IPS-18a (cell line): ENCODE data around the gene KDM3A.

Source experiments
- H3K27ac ChIP-seq: one replicate; pipeline ENCODE4 v1.5.1; 2013; ENCODE audit warnings: low read length
- H3K27me3 ChIP-seq: one replicate; pipeline ENCODE4 v1.6.1; 2013; ENCODE audit warnings: mild to moderate bottlenecking, low read length; ENCODE audit not compliant: control insufficient read depth, insufficient read depth
- H3K36me3 ChIP-seq: one replicate; pipeline ENCODE4 v1.6.1; 2013; ENCODE audit warnings: low read depth, low read length; ENCODE audit not compliant: control insufficient read depth
- H3K4me1 ChIP-seq: one replicate; pipeline ENCODE4 v1.6.1; 2013; ENCODE audit warnings: low read depth, low read length; ENCODE audit not compliant: control insufficient read depth
- H3K4me3 ChIP-seq: one replicate; pipeline ENCODE4 v1.5.1; 2013; ENCODE audit warnings: low read length
- H3K9ac ChIP-seq: one replicate; pipeline ENCODE4 v1.6.1; 2013; ENCODE audit warnings: mild to moderate bottlenecking, low read length, moderate library complexity
- H3K9me3 ChIP-seq: one replicate; pipeline ENCODE4 v1.6.1; 2013; ENCODE audit warnings: low read depth, low read length; ENCODE audit not compliant: control insufficient read depth

Gene KDM3A

DNA sequence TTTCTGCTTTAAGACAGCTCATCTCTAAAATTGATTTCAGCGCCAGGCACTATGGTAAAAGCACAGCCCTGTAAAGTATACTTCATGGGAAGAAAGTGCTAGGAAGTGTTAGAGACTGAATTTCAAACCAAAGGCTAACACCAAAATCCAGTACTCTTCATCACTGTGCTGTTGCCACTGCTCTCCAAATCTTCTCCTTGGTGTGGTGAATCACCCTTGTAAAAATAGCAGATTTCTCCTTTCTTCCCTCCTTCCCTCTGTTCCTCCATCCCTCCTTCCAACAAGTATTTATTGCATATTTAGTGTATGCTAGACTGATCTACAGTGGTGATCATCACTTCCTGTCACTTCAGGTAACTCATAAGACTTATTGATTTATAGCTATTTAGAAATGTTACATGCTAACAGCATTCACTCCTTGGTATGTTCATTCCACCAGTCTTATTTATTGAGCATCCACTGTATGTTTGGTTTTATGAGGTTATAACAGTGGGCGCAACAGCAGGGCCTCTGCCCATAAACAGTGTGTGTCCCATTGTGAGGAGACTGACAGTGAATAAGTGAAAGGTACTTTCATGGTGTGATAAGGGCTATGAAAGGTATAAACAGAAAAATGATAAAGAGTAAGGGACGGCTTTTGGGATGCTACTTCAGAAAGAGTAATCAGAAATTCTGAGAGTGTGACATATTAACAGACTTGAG is 20.0 kb downstream of the KDM3A start:
- Histone ChIP-seq H3K9me3 (no peaks in the 10 kb centered on the region), H3K27me3 (no peaks in the 10 kb centered on the region), H3K4me1 (no peaks in the 10 kb centered on the region), H3K9ac (no peak overlapping the region), H3K36me3 (peaks cover 64% of the 10 kb centered on the region), H3K4me3 (no peak overlapping the region), H3K27ac (no peak overlapping the region)

DNA sequence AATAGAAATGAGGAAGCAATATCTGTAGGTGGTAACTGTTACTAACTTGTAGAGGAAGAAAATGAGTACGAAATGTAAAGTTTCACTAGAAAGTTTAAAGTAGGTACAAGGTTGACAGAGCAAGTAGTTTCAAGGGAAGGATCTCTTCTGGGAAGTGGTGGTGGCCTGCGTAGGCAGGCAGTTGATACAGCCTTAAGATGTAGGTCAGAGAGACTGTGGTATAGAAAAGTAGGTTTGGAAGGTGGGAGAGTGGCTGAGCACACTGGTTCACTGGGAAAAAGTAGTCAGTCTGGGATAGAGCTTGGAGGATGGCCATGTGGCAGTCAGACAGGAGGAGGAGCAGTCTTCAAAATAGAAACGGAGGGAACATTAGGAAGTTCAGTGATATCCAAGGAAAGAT is 23.5 kb downstream of the KDM3A start:
- Histone ChIP-seq H3K4me3 (no peak overlapping the region), H3K36me3 (peaks cover 55% of the 10 kb centered on the region), H3K9ac (no peak overlapping the region)

GRCh38 chr2:86466306-86466705 is 25.1 kb downstream of the KDM3A start:
- Histone ChIP-seq H3K9ac (no peak overlapping the region), H3K27ac (no peak overlapping the region), H3K9me3 (no peaks in the 10 kb centered on the region), H3K4me3 (no peak overlapping the region), H3K27me3 (no peaks in the 10 kb centered on the region), H3K4me1 (no peaks in the 10 kb centered on the region), H3K36me3 (peaks cover 51% of the 10 kb centered on the region)

More for the DNA sequence above, 23.5 kb downstream of the KDM3A start:
- no peaks in the 10 kb centered on the region for H3K4me1 ChIP-seq
- no peaks in the 10 kb centered on the region for H3K9me3 ChIP-seq
- no peak overlapping the region for H3K27ac ChIP-seq
- H3K27me3 ChIP-seq: no peaks in the 10 kb centered on the region

DNA sequence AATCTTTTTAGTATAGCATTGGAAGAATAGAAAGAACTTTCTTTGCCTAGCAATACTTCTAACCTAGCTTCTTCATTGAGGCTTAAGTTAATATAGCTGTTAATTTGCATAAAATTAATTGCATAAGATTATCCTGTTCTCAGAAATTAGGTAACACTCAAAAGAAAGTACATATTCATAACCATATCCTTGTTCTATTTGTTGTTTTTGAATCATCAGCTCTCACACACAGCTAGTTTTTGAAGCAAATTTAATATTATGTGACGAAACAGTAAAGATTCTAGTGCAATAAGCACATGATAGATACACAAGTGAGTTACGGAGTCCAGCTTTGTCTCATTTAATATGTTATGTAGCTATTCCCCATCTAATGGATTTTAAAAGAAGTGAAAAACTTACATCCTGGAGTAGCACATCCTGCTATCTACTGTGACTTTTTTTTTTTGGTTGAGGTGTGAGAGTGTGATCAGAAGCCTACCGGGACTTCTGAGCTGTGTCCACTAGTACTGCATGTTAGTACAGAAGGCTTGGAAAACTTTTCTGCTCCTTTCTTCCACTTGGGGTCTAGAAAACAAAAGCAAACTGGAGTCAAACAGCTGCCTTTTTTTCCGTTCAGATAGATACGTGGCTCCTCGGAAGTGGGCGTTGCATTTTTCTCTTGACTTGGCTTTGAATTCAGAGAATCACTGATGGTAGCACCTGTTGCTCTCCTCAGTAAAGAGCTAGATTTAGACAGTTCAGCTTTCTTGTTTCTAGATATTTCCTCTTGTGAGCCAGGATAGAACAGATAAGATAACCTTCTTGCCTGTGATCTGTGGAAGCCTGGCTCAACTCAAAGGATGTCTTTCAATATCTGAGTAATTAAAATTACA is 27.2 kb downstream of the KDM3A start:
- peaks cover 54% of the 10 kb centered on the region for H3K36me3 ChIP-seq
- no peaks in the 10 kb centered on the region for H3K9me3 ChIP-seq
- no peak overlapping the region for H3K4me3 ChIP-seq
- no peaks in the 10 kb centered on the region for H3K27me3 ChIP-seq
- H3K9ac ChIP-seq: no peak overlapping the region
- H3K27ac ChIP-seq: no peak overlapping the region
- H3K4me1 ChIP-seq: no peaks in the 10 kb centered on the region

- Histone ChIP-seq H3K9me3 (no peaks in the 10 kb centered on the region), H3K36me3 (peaks cover 45% of the 10 kb centered on the region), H3K4me3 (no peak overlapping the region), H3K4me1 (no peaks in the 10 kb centered on the region), H3K9ac (no peak overlapping the region), H3K27me3 (no peaks in the 10 kb centered on the region), H3K27ac (no peak overlapping the region)
These were observed 29.7 kb downstream of the KDM3A start for GRCh38 chr2:86470890-86471289.

DNA sequence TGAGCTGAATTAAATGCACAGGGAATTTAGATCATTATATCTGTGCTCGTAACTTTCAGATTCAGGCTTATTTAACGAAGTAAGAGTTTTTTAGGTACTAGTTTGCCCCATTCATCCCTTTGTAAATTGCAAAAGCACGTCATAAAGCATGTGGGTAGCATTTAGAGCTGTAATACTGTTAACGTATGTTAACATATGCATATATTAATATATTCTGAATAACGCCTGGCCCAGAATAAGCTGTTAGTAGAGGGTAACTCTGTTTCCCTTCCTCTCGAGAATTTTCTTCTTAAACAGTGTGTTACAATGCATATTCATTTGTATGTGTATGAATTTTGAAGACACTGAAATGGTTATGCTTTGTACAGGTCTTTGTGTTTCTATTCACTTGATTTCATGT is 30.5 kb downstream of the KDM3A start:
- Histone ChIP-seq H3K9ac (no peak overlapping the region), H3K4me3 (no peak overlapping the region), H3K27me3 (no peaks in the 10 kb centered on the region), H3K27ac (no peak overlapping the region), H3K4me1 (no peaks in the 10 kb centered on the region), H3K36me3 (peaks cover 42% of the 10 kb centered on the region), H3K9me3 (no peaks in the 10 kb centered on the region)

DNA sequence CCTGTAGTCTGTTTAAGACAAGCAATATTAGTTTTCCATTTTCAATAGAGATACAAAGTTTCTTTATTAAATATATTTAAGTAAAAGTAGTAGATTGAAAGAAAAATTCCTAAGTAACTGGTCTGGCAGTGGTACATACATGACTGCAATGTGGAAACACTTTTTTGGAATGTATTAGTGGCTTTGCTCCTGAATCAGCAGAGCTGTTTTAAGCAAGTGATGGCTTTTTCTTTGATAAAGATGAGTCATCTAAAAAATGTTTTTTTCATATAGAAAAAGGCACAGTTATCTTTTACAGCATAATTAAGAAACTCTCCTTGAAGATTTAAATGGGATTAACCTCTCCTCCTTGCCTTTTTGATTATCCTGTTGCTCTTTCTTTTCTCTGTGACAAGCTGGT is 34.9 kb downstream of the KDM3A start:
- Histone ChIP-seq H3K4me1 (no peaks in the 10 kb centered on the region), H3K9me3 (no peaks in the 10 kb centered on the region), H3K4me3 (no peak overlapping the region), H3K36me3 (peaks cover 43% of the 10 kb centered on the region), H3K27ac (no peak overlapping the region), H3K9ac (no peak overlapping the region), H3K27me3 (no peaks in the 10 kb centered on the region)

- H3K4me1 ChIP-seq: no peaks in the 10 kb centered on the region
- no peaks in the 10 kb centered on the region for H3K9me3 ChIP-seq
- H3K4me3 ChIP-seq: no peak overlapping the region
- H3K36me3 ChIP-seq: peaks cover 48% of the 10 kb centered on the region
- H3K27ac ChIP-seq: no peak overlapping the region
- no peak overlapping the region for H3K9ac ChIP-seq
- H3K27me3 ChIP-seq: no peaks in the 10 kb centered on the region
These were observed 35.7 kb downstream of the KDM3A start for GRCh38 chr2:86476918-86477317.

GRCh38 chr2:86477349-86477748 is 36.2 kb downstream of the KDM3A start:
- H3K27ac ChIP-seq: no peak overlapping the region
- H3K4me3 ChIP-seq: no peak overlapping the region
- H3K27me3 ChIP-seq: no peaks in the 10 kb centered on the region
- no peaks in the 10 kb centered on the region for H3K9me3 ChIP-seq
- H3K9ac ChIP-seq: no peak overlapping the region
- H3K36me3 ChIP-seq: peaks cover 52% of the 10 kb centered on the region
- no peaks in the 10 kb centered on the region for H3K4me1 ChIP-seq

- H3K27ac ChIP-seq: no peak overlapping the region
- H3K36me3 ChIP-seq: peaks cover 65% of the 10 kb centered on the region
- no peaks in the 10 kb centered on the region for H3K9me3 ChIP-seq
- no peak overlapping the region for H3K9ac ChIP-seq
- H3K27me3 ChIP-seq: no peaks in the 10 kb centered on the region
- no peak overlapping the region for H3K4me3 ChIP-seq
- H3K4me1 ChIP-seq: no peaks in the 10 kb centered on the region
These were observed 38.9 kb downstream of the KDM3A start for GRCh38 chr2:86480105-86480504.

GRCh38 chr2:86482034-86482433 is 40.9 kb downstream of the KDM3A start:
- Histone ChIP-seq H3K4me3 (no peak overlapping the region), H3K9ac (no peak overlapping the region), H3K4me1 (no peaks in the 10 kb centered on the region), H3K27ac (no peak overlapping the region), H3K27me3 (no peaks in the 10 kb centered on the region), H3K9me3 (no peaks in the 10 kb centered on the region), H3K36me3 (peaks cover 69% of the 10 kb centered on the region)

- no peak overlapping the region for H3K27ac ChIP-seq
- H3K9me3 ChIP-seq: no peaks in the 10 kb centered on the region
- H3K4me3 ChIP-seq: no peak overlapping the region
- H3K36me3 ChIP-seq: peaks cover 66% of the 10 kb centered on the region
- no peaks in the 10 kb centered on the region for H3K4me1 ChIP-seq
- no peak overlapping the region for H3K9ac ChIP-seq
- H3K27me3 ChIP-seq: no peaks in the 10 kb centered on the region
These were observed 43.2 kb downstream of the KDM3A start for GRCh38 chr2:86484385-86484784.
